AG04449 (cell line): ENCODE results near the gene UROC1.

Source experiments
- CTCF ChIA-PET: fragments of 350-600 bp; formaldehyde crosslinking; extraction: SDS; loops from one replicate; lab custom pipeline; 2021; ENCODE audit warnings: antibody characterized with exemption; lab: Yijun Ruan, JAX
- POLR2A ChIA-PET: fragments of 400-600, 350-600 bp; formaldehyde crosslinking; extraction: SDS; loops from one replicate; lab custom pipeline; 2020; ENCODE audit warnings: antibody characterized with exemption, inconsistent platforms; lab: Yijun Ruan, JAX
- DNase-seq: peaks from one replicate; pipeline ENCODE4 v3.0.0-alpha.2; 2010; ENCODE audit warnings: low read depth, low spot score
- H3K4me3 ChIP-seq: 2 replicates; pipeline ENCODE4 v1.5.1; 2011; ENCODE audit warnings: low read depth, mild to moderate bottlenecking, control low read depth, low read length
- TF ChIP-seq, protein P1 (sequence below): IDR thresholded peaks from one replicate; pipeline ENCODE4 v1.5.1; 2011; ENCODE audit warnings: mild to moderate bottlenecking, moderate library complexity, low read length, control low read depth, inconsistent platforms; ENCODE audit not compliant: insufficient read depth; ENCODE audit errors: missing control alignments

The UROC1 gene

DNA sequence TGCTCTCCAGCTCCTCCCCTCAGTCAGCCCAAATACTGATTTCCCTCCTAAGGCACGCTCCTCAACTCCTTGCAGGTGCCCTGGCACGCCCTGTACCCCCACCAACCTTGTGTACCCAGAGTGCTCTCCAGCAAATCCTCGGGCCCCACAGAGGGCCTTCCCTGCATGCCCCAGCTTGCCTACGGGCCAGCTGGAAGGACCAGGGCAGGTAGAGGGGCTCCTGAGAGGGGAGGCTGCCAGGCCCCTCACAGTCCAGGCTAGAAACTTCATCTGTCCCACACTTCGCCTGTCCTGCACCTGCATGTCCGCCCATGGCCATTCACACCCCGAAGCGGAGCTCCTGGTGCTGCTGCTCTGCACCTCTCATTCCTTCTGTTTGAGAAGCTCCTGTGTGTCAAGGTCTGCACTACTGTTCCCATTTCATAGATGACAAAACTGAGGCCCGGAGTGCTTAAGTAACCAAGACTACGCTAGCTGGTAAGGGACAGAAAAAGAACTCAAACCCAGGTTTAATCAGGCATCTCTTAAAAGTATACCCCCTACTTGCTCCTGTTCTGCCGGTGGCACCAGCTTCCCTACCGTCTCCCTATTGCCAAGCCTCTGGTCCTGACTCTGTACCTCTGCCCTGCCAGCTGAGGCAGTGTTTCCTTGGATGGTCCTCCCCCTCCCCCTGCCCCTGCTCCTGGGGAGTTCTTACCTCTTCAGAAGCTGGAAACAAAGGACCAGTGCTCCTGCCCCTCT, 77.4 kb downstream of the UROC1 start:
- ChIA-PET CTCF (interaction anchor here (0.9 to 2.2 kb wide), 2 partner anchors 12 to 306 kb away, joined by 3 to 10 read pairs; no protein-coding TSS in a partner anchor), POLR2A (no interaction called here)
- no peak overlapping the region for H3K4me3 ChIP-seq
- DNase-seq: no peak
- TF ChIP-seq, protein P1, sequence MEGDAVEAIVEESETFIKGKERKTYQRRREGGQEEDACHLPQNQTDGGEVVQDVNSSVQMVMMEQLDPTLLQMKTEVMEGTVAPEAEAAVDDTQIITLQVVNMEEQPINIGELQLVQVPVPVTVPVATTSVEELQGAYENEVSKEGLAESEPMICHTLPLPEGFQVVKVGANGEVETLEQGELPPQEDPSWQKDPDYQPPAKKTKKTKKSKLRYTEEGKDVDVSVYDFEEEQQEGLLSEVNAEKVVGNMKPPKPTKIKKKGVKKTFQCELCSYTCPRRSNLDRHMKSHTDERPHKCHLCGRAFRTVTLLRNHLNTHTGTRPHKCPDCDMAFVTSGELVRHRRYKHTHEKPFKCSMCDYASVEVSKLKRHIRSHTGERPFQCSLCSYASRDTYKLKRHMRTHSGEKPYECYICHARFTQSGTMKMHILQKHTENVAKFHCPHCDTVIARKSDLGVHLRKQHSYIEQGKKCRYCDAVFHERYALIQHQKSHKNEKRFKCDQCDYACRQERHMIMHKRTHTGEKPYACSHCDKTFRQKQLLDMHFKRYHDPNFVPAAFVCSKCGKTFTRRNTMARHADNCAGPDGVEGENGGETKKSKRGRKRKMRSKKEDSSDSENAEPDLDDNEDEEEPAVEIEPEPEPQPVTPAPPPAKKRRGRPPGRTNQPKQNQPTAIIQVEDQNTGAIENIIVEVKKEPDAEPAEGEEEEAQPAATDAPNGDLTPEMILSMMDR: no peak

DNA sequence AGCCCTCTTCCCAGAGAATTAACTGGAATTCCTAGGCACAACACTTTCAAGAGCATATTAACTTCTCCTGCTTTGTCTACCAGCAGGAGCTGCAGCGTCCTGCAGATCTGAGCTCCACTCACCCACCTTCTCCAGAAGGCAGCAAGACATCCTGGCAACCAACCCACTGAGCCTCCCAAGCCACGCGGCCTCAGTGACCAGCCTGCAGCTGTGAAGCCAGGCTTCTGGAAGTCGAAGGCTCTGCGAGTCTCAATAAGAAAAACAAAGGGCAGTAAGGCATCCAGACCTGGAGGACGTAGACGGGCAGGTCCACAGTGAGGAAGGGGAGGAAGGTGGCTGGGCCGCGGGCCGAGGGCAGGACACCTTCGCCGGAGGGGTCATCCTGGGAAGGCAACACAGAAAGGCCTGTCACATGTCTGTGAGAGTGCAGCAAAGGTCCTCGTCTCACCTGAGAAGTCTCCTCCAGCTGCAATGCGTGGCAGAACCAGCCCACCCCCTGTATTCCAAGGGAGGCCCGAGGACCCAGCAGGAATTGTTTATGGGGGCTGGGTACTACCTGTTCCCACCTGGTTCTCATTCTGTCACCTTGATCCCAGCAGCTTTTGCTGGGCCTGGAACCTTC, 78.1 kb downstream of the UROC1 start:
- ChIA-PET POLR2A (no interaction called here), CTCF (interaction anchor here (0.6 to 2.2 kb wide), 3 partner anchors 12 to 306 kb away, joined by 3 to 10 read pairs (median 3); no protein-coding TSS in a partner anchor)
- no peak for DNase-seq
- TF ChIP-seq, protein P1: no peak
- H3K4me3 ChIP-seq: no peak overlapping the region

DNA sequence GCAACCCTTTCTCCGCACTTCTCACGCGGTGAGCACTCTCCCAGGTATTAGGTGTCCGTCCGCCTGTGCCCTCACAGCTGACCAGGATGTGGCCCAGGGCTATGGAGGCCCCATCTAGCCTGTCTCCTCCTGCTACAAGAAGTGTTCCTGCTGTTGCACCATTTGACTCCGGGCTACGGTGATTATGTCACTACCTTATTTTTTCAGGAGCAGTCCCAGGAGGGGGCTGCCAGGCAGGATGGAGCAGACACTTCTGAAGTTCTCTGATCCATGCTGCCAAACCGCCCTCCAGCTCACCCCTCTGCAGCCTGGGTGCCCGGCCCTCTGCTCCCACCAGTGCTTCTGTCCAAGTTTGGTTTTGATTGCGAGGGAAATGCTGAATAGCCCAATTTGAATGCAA, 78.8 kb downstream of the UROC1 start:
- no peak overlapping the region for H3K4me3 ChIP-seq
- TF ChIP-seq, protein P1: no peak
- POLR2A ChIA-PET: no interaction called here
- no peak for DNase-seq
- CTCF ChIA-PET: interaction anchor here (0.6 to 2.2 kb wide), 2 partner anchors 13 to 305 kb away, joined by 3 to 10 read pairs; no protein-coding TSS in a partner anchor

DNA sequence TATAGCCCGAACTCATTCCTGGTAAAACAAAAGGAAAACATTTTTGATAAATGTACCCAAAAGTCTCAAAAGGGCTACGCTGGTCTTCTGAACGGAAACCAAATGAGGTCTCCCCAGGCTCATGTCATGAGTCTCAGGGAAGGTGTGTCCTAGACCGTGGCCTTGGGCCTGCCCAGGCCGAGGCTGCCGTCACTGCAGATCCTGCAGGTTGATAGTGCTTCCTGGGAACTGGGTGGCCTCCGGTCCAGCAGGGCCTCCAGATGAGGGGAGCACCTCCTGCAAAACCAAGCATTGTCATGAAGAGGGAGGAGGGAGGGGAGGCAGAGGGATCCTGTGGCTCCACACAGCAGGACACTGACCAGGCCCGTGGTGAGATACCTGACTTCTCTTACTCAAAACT, 79.4 kb downstream of the UROC1 start:
- DNase-seq: no peak
- POLR2A ChIA-PET: no interaction called here
- TF ChIP-seq, protein P1: no peak
- CTCF ChIA-PET: no interaction called here
- H3K4me3 ChIP-seq: no peak overlapping the region

DNA sequence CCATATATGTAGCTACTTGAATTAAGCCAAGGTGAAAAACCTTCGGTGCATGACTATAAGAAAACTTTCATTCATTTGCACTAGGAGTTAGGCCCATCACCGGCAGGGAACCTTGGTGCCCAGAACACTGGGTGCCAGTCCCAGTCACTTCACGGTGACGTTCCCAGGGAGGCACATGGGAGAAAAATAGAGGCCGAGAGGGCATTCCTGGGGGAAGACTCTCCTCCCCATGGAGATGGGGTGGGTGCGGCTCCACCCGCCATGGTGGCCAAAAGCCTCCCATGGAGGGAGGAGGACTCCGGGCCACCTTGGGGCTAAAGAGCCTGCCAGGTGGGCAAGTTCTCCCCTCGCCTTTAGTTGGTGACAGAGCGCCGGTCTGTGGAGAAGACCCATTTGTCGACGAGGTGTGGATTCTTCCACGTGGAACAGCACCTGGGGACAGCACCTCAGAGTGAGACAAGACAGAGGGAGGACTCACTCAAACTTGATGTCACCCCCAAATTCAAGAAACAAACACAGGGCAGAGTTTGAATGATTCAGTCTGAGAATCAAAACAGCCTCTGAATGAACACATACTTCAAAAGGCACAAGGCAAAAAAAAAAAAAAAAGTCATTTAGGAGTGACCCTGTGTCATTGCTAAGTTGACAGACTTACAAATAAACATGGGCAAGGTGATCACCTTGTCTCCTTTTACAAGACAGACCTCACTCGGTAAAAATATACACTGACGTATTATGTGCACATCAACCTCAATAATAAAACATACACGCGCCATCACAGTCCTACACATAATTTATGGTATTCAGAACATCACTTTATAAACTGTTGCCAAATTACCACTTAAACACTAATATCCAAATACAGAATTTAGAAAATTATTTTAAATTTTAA, 80.5 kb downstream of the UROC1 start:
- no peak overlapping the region for H3K4me3 ChIP-seq
- CTCF ChIA-PET: no interaction called here
- DNase-seq: no peak
- POLR2A ChIA-PET: no interaction called here
- TF ChIP-seq, protein P1: no peak
